NB4 (cell line): ENCODE results near the gene HCRTR2.

Experiments
- POLR2A ChIP-seq: IDR thresholded peaks from 2 replicates; pipeline ENCODE4 v1.6.1; 2011; ENCODE audit warnings: mild to moderate bottlenecking; ENCODE audit not compliant: insufficient read length; ENCODE audit errors: extremely low read depth
- TF ChIP-seq, protein P1 (sequence below): IDR thresholded peaks from one replicate; pipeline ENCODE4 v1.5.1; 2012; ENCODE audit warnings: low read depth, low read length
- TF ChIP-seq, protein P2 (sequence below): IDR thresholded peaks from 2 replicates; pipeline ENCODE4 v1.6.1; 2011; ENCODE audit warnings: low read depth, low read length

DNA sequence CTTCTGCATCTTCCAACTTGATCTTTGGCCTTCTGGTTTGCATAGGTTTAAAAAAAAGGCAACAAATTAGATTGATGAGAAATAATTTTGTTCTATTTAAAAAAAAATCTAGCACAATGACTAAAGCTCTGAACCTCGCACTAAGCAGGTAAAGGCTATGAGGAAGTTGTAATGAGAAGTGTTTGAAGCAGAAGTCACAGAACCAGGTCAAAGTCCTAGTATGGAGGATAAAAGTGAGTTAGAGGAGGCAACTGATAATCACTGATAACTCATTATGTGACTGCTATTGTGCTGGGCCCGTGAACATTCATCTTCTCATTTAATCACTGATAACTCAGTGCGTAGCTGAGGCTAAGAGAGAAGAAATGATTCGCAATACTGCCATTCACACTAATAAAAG is 106.9 kb downstream of the HCRTR2 start:
- TF ChIP-seq, protein P1, sequence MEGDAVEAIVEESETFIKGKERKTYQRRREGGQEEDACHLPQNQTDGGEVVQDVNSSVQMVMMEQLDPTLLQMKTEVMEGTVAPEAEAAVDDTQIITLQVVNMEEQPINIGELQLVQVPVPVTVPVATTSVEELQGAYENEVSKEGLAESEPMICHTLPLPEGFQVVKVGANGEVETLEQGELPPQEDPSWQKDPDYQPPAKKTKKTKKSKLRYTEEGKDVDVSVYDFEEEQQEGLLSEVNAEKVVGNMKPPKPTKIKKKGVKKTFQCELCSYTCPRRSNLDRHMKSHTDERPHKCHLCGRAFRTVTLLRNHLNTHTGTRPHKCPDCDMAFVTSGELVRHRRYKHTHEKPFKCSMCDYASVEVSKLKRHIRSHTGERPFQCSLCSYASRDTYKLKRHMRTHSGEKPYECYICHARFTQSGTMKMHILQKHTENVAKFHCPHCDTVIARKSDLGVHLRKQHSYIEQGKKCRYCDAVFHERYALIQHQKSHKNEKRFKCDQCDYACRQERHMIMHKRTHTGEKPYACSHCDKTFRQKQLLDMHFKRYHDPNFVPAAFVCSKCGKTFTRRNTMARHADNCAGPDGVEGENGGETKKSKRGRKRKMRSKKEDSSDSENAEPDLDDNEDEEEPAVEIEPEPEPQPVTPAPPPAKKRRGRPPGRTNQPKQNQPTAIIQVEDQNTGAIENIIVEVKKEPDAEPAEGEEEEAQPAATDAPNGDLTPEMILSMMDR = no peak
- no peak for TF ChIP-seq POLR2A
- TF ChIP-seq, protein P2, sequence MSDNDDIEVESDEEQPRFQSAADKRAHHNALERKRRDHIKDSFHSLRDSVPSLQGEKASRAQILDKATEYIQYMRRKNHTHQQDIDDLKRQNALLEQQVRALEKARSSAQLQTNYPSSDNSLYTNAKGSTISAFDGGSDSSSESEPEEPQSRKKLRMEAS = no peak
